HG03103 (cell line): ENCODE measurements around the gene DNAI1.
A peak's percentile ranks its signal among the peaks of the same experiment; 100 is the strongest.
"Not testable (repeated sequence)": the region's sequence is repeated elsewhere in the genome, so short reads cannot be mapped to it uniquely, and the experiment has no call there.

Experiments used
- ATAC-seq: cut with Tn5 transposase; IDR thresholded peaks from one replicate; pipeline ENCODE4 v1.9.1; 2021; ENCODE audit warnings: low read depth; ENCODE audit not compliant: unreplicated experiment

The DNAI1 gene

GRCh38 chr9:34458013-34458958, at the start of gene DNAI1, which contains the start of gene FAM219A:
TSS of gene DNAI1 (plus strand) at chr9:34458805. CDS start at chr9:34459006, 201 bp downstream.
TSS of gene FAM219A (minus strand) at chr9:34458570. CDS start at chr9:34458263, 307 bp downstream.
- peak; percentile 98 for ATAC-seq

- ATAC-seq, result no peak
Measured at GRCh38 chr9:34409154-34409553, 49.5 kb upstream of the DNAI1 start.

GRCh38 chr9:34412336-34412735, 46.3 kb upstream of the DNAI1 start:
- ATAC-seq, result no peak

- ATAC-seq, result no peak
Measured at GRCh38 chr9:34413231-34413852, 45.3 kb upstream of the DNAI1 start.

GRCh38 chr9:34417734-34418133, 40.9 kb upstream of the DNAI1 start:
- ATAC-seq, result no peak

GRCh38 chr9:34419716-34420504, 38.7 kb upstream of the DNAI1 start:
- no peak for ATAC-seq

- ATAC-seq, result no peak
Measured at GRCh38 chr9:34426347-34427074, 32.1 kb upstream of the DNAI1 start.

- ATAC-seq, result no peak
Measured at GRCh38 chr9:34428325-34428958, 30.2 kb upstream of the DNAI1 start.

GRCh38 chr9:34430843-34431437, 27.7 kb upstream of the DNAI1 start:
- no peak for ATAC-seq

GRCh38 chr9:34431667-34432066, 26.9 kb upstream of the DNAI1 start:
- no peak for ATAC-seq

- no peak for ATAC-seq
Measured at GRCh38 chr9:34437006-34437925, 21.3 kb upstream of the DNAI1 start.

GRCh38 chr9:34437926-34438307, 20.7 kb upstream of the DNAI1 start:
- ATAC-seq, result not testable (repeated sequence)

GRCh38 chr9:34438465-34438864, 20.1 kb upstream of the DNAI1 start:
- not testable (repeated sequence) for ATAC-seq

GRCh38 chr9:34440017-34440416, 18.6 kb upstream of the DNAI1 start:
- no peak for ATAC-seq

- no peak for ATAC-seq
Measured at GRCh38 chr9:34442770-34443169, 15.8 kb upstream of the DNAI1 start.

GRCh38 chr9:34443533-34443932, 15.1 kb upstream of the DNAI1 start:
- ATAC-seq, result no peak

GRCh38 chr9:34443976-34444375, 14.6 kb upstream of the DNAI1 start:
- ATAC-seq, result no peak

- ATAC-seq, result no peak
Measured at GRCh38 chr9:34446468-34446891, 12.1 kb upstream of the DNAI1 start.
